Panc1 (cell line): ENCODE data around the gene AMBP. TPM values are rescaled to one million over a fixed set of nuclear protein-coding genes. Genes with fewer than 3 reads are reported as not detected.

Experiments
- ATAC-seq: fragments of 200-7000 bp; cut with Tn5 transposase; 2 replicates; pipeline ENCODE4 v1.9.1; 2020; ENCODE audit warnings: mild to moderate bottlenecking, moderate library complexity
- BruUV-seq: library from RNA; stranded (reverse); fragments of 400-500 nt; replicated peaks from 2 replicates; lab custom pipeline; 2021; lab: Mats Ljungman, UMichigan
- CTCF ChIA-PET: fragments of 300-600 bp; sonication (Branson Sonifier 250); formaldehyde crosslinking; loops from one replicate; lab custom pipeline; 2022; ENCODE audit warnings: antibody characterized with exemption; lab: Charles Lee
- POLR2A ChIA-PET: fragments of 300-600 bp; sonication (Branson Sonifier 250); formaldehyde crosslinking; loops from one replicate; lab custom pipeline; 2022; ENCODE audit warnings: antibody characterized with exemption; lab: Charles Lee
- DNase-seq: peaks from one replicate; pipeline ENCODE4 v3.0.0-alpha.2; 2010; ENCODE audit warnings: low read depth, low spot score
- H3K27ac ChIP-seq: 2 replicates; pipeline ENCODE4 v1.5.1; 2011; ENCODE audit warnings: mild to moderate bottlenecking, low read length, inconsistent platforms
- H3K27me3 ChIP-seq: fragments of 200-500 bp; sonication (Bioruptor generic); 2 replicates; pipeline ENCODE4 v1.6.0; 2014; ENCODE audit warnings: low read length, inconsistent platforms; ENCODE audit not compliant: control insufficient read depth, insufficient read depth
- H3K36me3 ChIP-seq: fragments of 200-500 bp; sonication (Bioruptor generic); 2 replicates; pipeline ENCODE4 v1.5.1; 2014; ENCODE audit warnings: inconsistent platforms, mild to moderate bottlenecking, low read length, moderate library complexity; ENCODE audit not compliant: control insufficient read depth, insufficient read depth
- H3K4me1 ChIP-seq: 2 replicates; pipeline ENCODE4 v1.5.1; 2011; ENCODE audit warnings: inconsistent platforms, mild to moderate bottlenecking, low read length, moderate library complexity; ENCODE audit not compliant: control insufficient read depth, insufficient read depth
- H3K4me3 ChIP-seq, 2 experiments: 2 replicates each; pipeline ENCODE4 v1.5.1; 2011 to 2012; ENCODE audit warnings: low read depth in 2 of 2, low read length in 2 of 2, mild to moderate bottlenecking in 2 of 2, inconsistent platforms in 1 of 2, moderate library complexity in 1 of 2
- H3K9me3 ChIP-seq: fragments of 200-500 bp; sonication (Bioruptor generic); 2 replicates; pipeline ENCODE4 v1.5.1; 2014; ENCODE audit warnings: low read depth, mild to moderate bottlenecking, inconsistent platforms, low read length, moderate library complexity; ENCODE audit not compliant: control insufficient read depth, insufficient read depth
- POLR2AphosphoS5 ChIP-seq: IDR thresholded peaks from 2 replicates; pipeline ENCODE4 v1.6.1; 2012; ENCODE audit warnings: mild to moderate bottlenecking, low read depth, low read length, moderate library complexity
- REST ChIP-seq, 2 experiments: IDR thresholded peaks; 2 replicates each; pipeline ENCODE4 v1.6.1; 2011 to 2012; ENCODE audit warnings: low read depth in 2 of 2, control low read depth in 1 of 2, low read length in 1 of 2, mild to moderate bottlenecking in 1 of 2, moderate library complexity in 1 of 2; ENCODE audit not compliant: insufficient read depth in 1 of 2
- SIN3A ChIP-seq: IDR thresholded peaks from 2 replicates; pipeline ENCODE4 v1.6.1; 2012; ENCODE audit warnings: low read depth, mild to moderate bottlenecking, low read length, moderate library complexity, borderline replicate concordance; ENCODE audit not compliant: insufficient read depth
- TCF7L2 ChIP-seq: IDR thresholded peaks from 2 replicates; pipeline ENCODE4 v1.6.1; 2011; ENCODE audit warnings: mild to moderate bottlenecking, low read depth, low read length, inconsistent platforms
- in situ Hi-C: cut with HindIII; loops from 2 replicates; pipeline ENCODE4 v1.10.0; 2016; ENCODE audit warnings: low sequenced_read_pairs, low pct_unique_long_range_greater_than_20kb
- intact Hi-C: fragments of 100-400 bp; cut with micrococcal nuclease; formaldehyde crosslinking; loops from one replicate; pipeline ENCODE4 v1.10.0; 2022; ENCODE audit not compliant: unreplicated experiment
- total RNA-seq: library from RNA; stranded (reverse); gene quantifications from one replicate; pipeline ENCODE4 v1.2.1, GENCODE V29; 2021; ENCODE audit not compliant: unreplicated experiment
- TF ChIP-seq, protein P1 (sequence below): fragments of 450-650 bp; IDR thresholded peaks from 2 replicates; pipeline ENCODE4 v1.5.1; 2017; ENCODE audit warnings: mild to moderate bottlenecking

Gene AMBP
- total RNA-seq, 1 experiment from 2014 or later = 1.7 TPM

GRCh38 chr9:114048533-114049415 lies 29.3 kb downstream of the AMBP start:
- ATAC-seq (no peak), DNase-seq (no peak)
- H3K27me3 ChIP-seq = no peaks in the 10 kb centered on the region
- CTCF ChIA-PET = no interaction called here
- intact Hi-C loops (no loop called here), in situ Hi-C loops (no loop called here)
- no peaks in the 10 kb centered on the region for H3K36me3 ChIP-seq
- POLR2A ChIA-PET = no interaction called here
- no TSS peak for BruUV-seq
- no peak for TF ChIP-seq POLR2AphosphoS5
- TF ChIP-seq TCF7L2 = no peak
- TF ChIP-seq SIN3A = no peak
- TF ChIP-seq REST (IDR thresholded peaks at IDR 0.05; ENCODE audit: insufficient read depth in 1 of 2, low read depth in 2 of 2, low read length in 1 of 2) = no peak
- TF ChIP-seq, protein P1, sequence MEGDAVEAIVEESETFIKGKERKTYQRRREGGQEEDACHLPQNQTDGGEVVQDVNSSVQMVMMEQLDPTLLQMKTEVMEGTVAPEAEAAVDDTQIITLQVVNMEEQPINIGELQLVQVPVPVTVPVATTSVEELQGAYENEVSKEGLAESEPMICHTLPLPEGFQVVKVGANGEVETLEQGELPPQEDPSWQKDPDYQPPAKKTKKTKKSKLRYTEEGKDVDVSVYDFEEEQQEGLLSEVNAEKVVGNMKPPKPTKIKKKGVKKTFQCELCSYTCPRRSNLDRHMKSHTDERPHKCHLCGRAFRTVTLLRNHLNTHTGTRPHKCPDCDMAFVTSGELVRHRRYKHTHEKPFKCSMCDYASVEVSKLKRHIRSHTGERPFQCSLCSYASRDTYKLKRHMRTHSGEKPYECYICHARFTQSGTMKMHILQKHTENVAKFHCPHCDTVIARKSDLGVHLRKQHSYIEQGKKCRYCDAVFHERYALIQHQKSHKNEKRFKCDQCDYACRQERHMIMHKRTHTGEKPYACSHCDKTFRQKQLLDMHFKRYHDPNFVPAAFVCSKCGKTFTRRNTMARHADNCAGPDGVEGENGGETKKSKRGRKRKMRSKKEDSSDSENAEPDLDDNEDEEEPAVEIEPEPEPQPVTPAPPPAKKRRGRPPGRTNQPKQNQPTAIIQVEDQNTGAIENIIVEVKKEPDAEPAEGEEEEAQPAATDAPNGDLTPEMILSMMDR = no peak
- no peak overlapping the region for H3K27ac ChIP-seq
- H3K4me3 ChIP-seq = no peak overlapping the region
- H3K9me3 ChIP-seq = no peaks in the 10 kb centered on the region
- H3K4me1 ChIP-seq = no peaks in the 10 kb centered on the region

DNA sequence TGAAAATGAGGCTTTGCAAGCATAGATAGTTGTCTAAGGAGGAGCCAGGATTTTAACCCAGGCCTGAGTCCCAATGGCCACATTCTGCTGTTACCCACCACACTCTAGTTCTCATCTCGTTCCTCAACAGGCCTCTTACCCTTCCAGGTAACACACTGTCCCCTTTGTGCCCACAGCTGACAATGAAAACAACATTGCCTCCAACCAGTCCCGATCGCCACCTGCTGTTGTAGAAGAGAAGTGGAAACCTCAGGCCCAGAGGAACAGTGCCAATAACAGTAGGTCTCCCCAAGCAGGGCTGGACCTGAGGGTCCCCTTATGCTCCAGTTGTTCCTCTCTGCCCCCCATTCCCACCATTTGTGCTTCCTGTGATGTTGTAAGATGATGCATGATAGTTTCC lies 30.4 kb downstream of the AMBP start:
- intact Hi-C loops (no loop called here), in situ Hi-C loops (no loop called here)
- ChIA-PET CTCF (no interaction called here), POLR2A (no interaction called here)
- ATAC-seq (0 out of 2 replicates have a peak, but pooled peaks have one; percentile 42), DNase-seq (no peak)
- no peak for TF ChIP-seq REST (IDR thresholded peaks at IDR 0.05; ENCODE audit: insufficient read depth in 1 of 2, low read depth in 2 of 2, low read length in 1 of 2)
- TF ChIP-seq TCF7L2 = no peak
- TF ChIP-seq, protein P1 = no peak; the same call in 1 of the 2 replicates
- TF ChIP-seq POLR2AphosphoS5 = no peak
- no peak for TF ChIP-seq SIN3A
- no peak overlapping the region for H3K27ac ChIP-seq
- no peaks in the 10 kb centered on the region for H3K9me3 ChIP-seq
- H3K4me1 ChIP-seq = no peaks in the 10 kb centered on the region
- no peaks in the 10 kb centered on the region for H3K36me3 ChIP-seq
- no TSS peak for BruUV-seq
- no peak overlapping the region for H3K4me3 ChIP-seq
- no peaks in the 10 kb centered on the region for H3K27me3 ChIP-seq
